AG04450 (cell line): ENCODE measurements around the gene MOCS1. TPM values are rescaled to one million over a fixed set of nuclear protein-coding genes. Genes with fewer than 3 reads are reported as not detected.
A peak's percentile ranks its signal among the peaks of the same experiment; 100 is the strongest.

Experiments used
- CTCF ChIA-PET: fragments of 300-600, 350-600 bp; formaldehyde crosslinking; extraction: SDS; loops from one replicate; lab custom pipeline; 2022; ENCODE audit warnings: antibody characterized with exemption, inconsistent platforms; lab: Charles Lee
- POLR2A ChIA-PET: fragments of 350-600 bp; formaldehyde crosslinking; extraction: SDS; loops from one replicate; lab custom pipeline; 2021; ENCODE audit warnings: antibody characterized with exemption, inconsistent platforms; lab: Yijun Ruan, JAX
- DNase-seq: peaks from one replicate; pipeline ENCODE4 v3.0.0-alpha.2; 2011; ENCODE audit warnings: low read depth, low spot score
- H3K27ac ChIP-seq: one replicate; pipeline ENCODE4 v1.5.1; 2012; ENCODE audit warnings: low read depth, low read length, control low read depth
- H3K27me3 ChIP-seq: one replicate; pipeline ENCODE4 v1.6.0; 2012; ENCODE audit warnings: low read length; ENCODE audit not compliant: control insufficient read depth, insufficient read depth
- H3K4me3 ChIP-seq: 2 replicates; pipeline ENCODE4 v1.5.1; 2011; ENCODE audit warnings: mild to moderate bottlenecking, low read depth, low read length, control low read depth
- H3K9me3 ChIP-seq: 2 replicates; pipeline ENCODE4 v1.5.1; 2012; ENCODE audit warnings: low read length; ENCODE audit not compliant: control insufficient read depth, insufficient read depth
- polyA plus RNA-seq: library from polyadenylated mRNA; depleted of rRNA; stranded (reverse); fragments of >200 nt; gene quantifications from 2 replicates; pipeline ENCODE4 v1.2.3, GENCODE V29; 2011
- TF ChIP-seq, protein P1 (sequence below): IDR thresholded peaks from 2 replicates; pipeline ENCODE4 v1.5.1; 2011; ENCODE audit warnings: low read depth, low read length, control low read depth, inconsistent platforms

MOCS1 gene
- polyA plus RNA-seq, 1 experiment = 6.1 TPM

- peak; percentile 70 for DNase-seq
- Histone ChIP-seq H3K4me3 (peak overlapping the region; percentile 45), H3K27ac (peak overlapping the region; percentile 95), H3K27me3 (no peaks in the 10 kb centered on the region), H3K9me3 (no peaks in the 10 kb centered on the region; the same call in 1 of the 2 replicates)
- TF ChIP-seq, protein P1, sequence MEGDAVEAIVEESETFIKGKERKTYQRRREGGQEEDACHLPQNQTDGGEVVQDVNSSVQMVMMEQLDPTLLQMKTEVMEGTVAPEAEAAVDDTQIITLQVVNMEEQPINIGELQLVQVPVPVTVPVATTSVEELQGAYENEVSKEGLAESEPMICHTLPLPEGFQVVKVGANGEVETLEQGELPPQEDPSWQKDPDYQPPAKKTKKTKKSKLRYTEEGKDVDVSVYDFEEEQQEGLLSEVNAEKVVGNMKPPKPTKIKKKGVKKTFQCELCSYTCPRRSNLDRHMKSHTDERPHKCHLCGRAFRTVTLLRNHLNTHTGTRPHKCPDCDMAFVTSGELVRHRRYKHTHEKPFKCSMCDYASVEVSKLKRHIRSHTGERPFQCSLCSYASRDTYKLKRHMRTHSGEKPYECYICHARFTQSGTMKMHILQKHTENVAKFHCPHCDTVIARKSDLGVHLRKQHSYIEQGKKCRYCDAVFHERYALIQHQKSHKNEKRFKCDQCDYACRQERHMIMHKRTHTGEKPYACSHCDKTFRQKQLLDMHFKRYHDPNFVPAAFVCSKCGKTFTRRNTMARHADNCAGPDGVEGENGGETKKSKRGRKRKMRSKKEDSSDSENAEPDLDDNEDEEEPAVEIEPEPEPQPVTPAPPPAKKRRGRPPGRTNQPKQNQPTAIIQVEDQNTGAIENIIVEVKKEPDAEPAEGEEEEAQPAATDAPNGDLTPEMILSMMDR = no peak
- ChIA-PET CTCF (interaction anchor here (0.5 to 4.0 kb wide), 3 partner anchors 11 to 1181 kb away, joined by 3 to 61 read pairs (median 7); no protein-coding TSS in a partner anchor), POLR2A (interaction anchor here (1.3 to 2.0 kb wide), 4 partner anchors 12 to 91 kb away, joined by 3 to 7 read pairs (median 4); partner anchors contain the start of gene MOCS1)
Observed at GRCh38 chr6:39881851-39882530, 52.3 kb downstream of the MOCS1 start.

- TF ChIP-seq, protein P1 = no peak
- no peak for DNase-seq
- CTCF ChIA-PET = interaction anchor here (1.1 to 4.0 kb wide), 4 partner anchors 10 to 15 kb away, joined by 3 to 61 read pairs (median 5); no protein-coding TSS in a partner anchor
Observed at GRCh38 chr6:39880594-39880993, 53.7 kb downstream of the MOCS1 start.

GRCh38 chr6:39879535-39879934 lies 54.7 kb downstream of the MOCS1 start:
- no peak overlapping the region for H3K4me3 ChIP-seq
- no peaks in the 10 kb centered on the region for H3K27me3 ChIP-seq
- ChIA-PET POLR2A (interaction anchor here (0.6 to 1.1 kb wide), 2 partner anchors 20 to 31 kb away, joined by 3 read pairs; no protein-coding TSS in a partner anchor), CTCF (interaction anchor here (1.1 to 4.0 kb wide), 3 partner anchors 9 to 14 kb away, joined by 3 to 61 read pairs (median 7); no protein-coding TSS in a partner anchor)
- H3K27ac ChIP-seq = no peak overlapping the region
- no peaks in the 10 kb centered on the region; the same call in 1 of the 2 replicates for H3K9me3 ChIP-seq
- TF ChIP-seq, protein P1 = no peak
- no peak for DNase-seq

More at GRCh38 chr6:39880594-39880993, 53.7 kb downstream of the MOCS1 start:
- H3K9me3 ChIP-seq = no peaks in the 10 kb centered on the region; the same call in 1 of the 2 replicates
- POLR2A ChIA-PET = interaction anchor here (1.1 kb wide), 1 partner anchor 19 kb away, joined by 3 read pairs; no protein-coding TSS in a partner anchor
- H3K27ac ChIP-seq = no peak overlapping the region
- no peaks in the 10 kb centered on the region for H3K27me3 ChIP-seq
- H3K4me3 ChIP-seq = no peak overlapping the region

- ChIA-PET POLR2A (no interaction called here), CTCF (interaction anchor here (4.8 kb wide), 1 partner anchor 12 kb away, joined by 57 read pairs; no protein-coding TSS in a partner anchor)
- Histone ChIP-seq H3K4me3 (no peak overlapping the region), H3K27ac (no peak overlapping the region), H3K27me3 (no peaks in the 10 kb centered on the region), H3K9me3 (no peaks in the 10 kb centered on the region; the same call in 1 of the 2 replicates)
- TF ChIP-seq, protein P1 = no peak
- no peak for DNase-seq
Observed at GRCh38 chr6:39876826-39877225, 57.4 kb downstream of the MOCS1 start.
